A673 (cell line): ENCODE measurements around the gene GPR176.

Experiments used
- CTCF ChIP-seq: fragments of 300-800, 200-600 bp; sonication (generic); conservative IDR thresholded peaks from 2 replicates; pipeline ENCODE4 v1.5.1; 2017; ENCODE audit warnings: low read depth, mild to moderate bottlenecking, antibody characterized with exemption, low read length, moderate library complexity, mixed read lengths
- EZH2 ChIP-seq: fragments of 200-600 bp; sonication (generic); IDR thresholded peaks from 2 replicates; pipeline ENCODE4 v1.6.1; 2017; ENCODE audit warnings: borderline replicate concordance, low read depth, mild to moderate bottlenecking, mixed read lengths, antibody characterized with exemption, low read length; ENCODE audit not compliant: poor library complexity, severe bottlenecking

DNA sequence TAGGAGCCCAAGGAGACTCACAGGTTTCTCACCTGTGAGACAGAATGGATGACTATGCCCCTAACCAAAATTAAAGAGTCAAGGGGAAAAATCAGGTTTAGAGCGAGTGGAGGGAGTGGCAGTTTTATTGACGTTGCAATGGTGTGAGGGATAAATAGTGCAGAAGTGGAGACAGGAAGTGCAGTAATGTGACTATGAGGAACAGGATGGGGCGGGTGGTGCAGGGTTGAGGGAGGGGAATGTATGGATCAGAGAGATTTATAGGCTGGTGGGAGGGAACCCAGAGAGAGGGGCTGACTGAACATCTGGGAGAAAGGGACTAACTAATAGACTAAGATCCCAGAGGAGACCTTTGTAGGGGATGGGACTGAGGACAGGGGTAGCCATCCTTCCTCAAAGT lies 40.3 kb upstream of the GPR176 start:
- TF ChIP-seq CTCF (no peak), EZH2 (no peak)
